HEK293 (cell line): ENCODE data around the gene SUCO.

Source experiments
- BCL11A ChIP-seq: fragments of 450-650 bp; formaldehyde crosslinking; IDR thresholded peaks from 2 replicates; pipeline ENCODE4 v1.5.1; 2016; ENCODE audit warnings: low read depth, missing biosample characterization, missing genetic modification characterization
- CTCF ChIP-seq: fragments of 450-650 bp; formaldehyde crosslinking; IDR thresholded peaks from 2 replicates; pipeline ENCODE4 v1.5.1; 2016; ENCODE audit warnings: missing biosample characterization, missing genetic modification characterization
- GFI1B ChIP-seq: fragments of 450-650 bp; formaldehyde crosslinking; IDR thresholded peaks from 2 replicates; pipeline ENCODE4 v1.5.1; 2016; ENCODE audit warnings: missing biosample characterization, missing genetic modification characterization
- GLI4 ChIP-seq: fragments of 450-650 bp; formaldehyde crosslinking; IDR thresholded peaks from 2 replicates; pipeline ENCODE4 v1.5.1; 2016; ENCODE audit warnings: missing biosample characterization, missing genetic modification characterization
- KLF9 ChIP-seq: fragments of 450-650 bp; formaldehyde crosslinking; IDR thresholded peaks from 2 replicates; pipeline ENCODE4 v1.5.1; 2016; ENCODE audit warnings: missing biosample characterization, missing genetic modification characterization, low read depth
- MYNN ChIP-seq: fragments of 450-650 bp; formaldehyde crosslinking; IDR thresholded peaks from 2 replicates; pipeline ENCODE4 v1.5.1; 2016; ENCODE audit warnings: missing biosample characterization, missing genetic modification characterization, borderline replicate concordance
- REST ChIP-seq: fragments of 450-650 bp; formaldehyde crosslinking; IDR thresholded peaks from 2 replicates; pipeline ENCODE4 v1.5.1; 2016; ENCODE audit warnings: missing biosample characterization, missing genetic modification characterization
- ZEB2 ChIP-seq: fragments of 450-650 bp; formaldehyde crosslinking; IDR thresholded peaks from 2 replicates; pipeline ENCODE4 v1.5.1; 2016; ENCODE audit warnings: missing biosample characterization, missing genetic modification characterization
- ZNF354C ChIP-seq: fragments of 450-650 bp; formaldehyde crosslinking; IDR thresholded peaks from 2 replicates; pipeline ENCODE4 v1.5.1; 2016; ENCODE audit warnings: missing biosample characterization, missing genetic modification characterization, low read depth, borderline replicate concordance
- ZNF449 ChIP-seq: fragments of 450-650 bp; formaldehyde crosslinking; IDR thresholded peaks from 2 replicates; pipeline ENCODE4 v1.5.1; 2017; ENCODE audit warnings: missing biosample characterization, mild to moderate bottlenecking, missing genetic modification characterization, moderate library complexity
- ZNF707 ChIP-seq: fragments of 450-650 bp; formaldehyde crosslinking; IDR thresholded peaks from 2 replicates; pipeline ENCODE4 v1.5.1; 2016; ENCODE audit warnings: missing biosample characterization, missing genetic modification characterization
- ZNF768 ChIP-seq: fragments of 450-650 bp; formaldehyde crosslinking; IDR thresholded peaks from 2 replicates; pipeline ENCODE4 v1.5.1; 2018; ENCODE audit warnings: missing biosample characterization, mild to moderate bottlenecking, missing genetic modification characterization

- TF ChIP-seq ZNF449 (no peak), ZEB2 (tag by site-specific recombination) (no peak), CTCF (tag by site-specific recombination) (no peak), GLI4 (tag by site-specific recombination) (no peak), MYNN (no peak), BCL11A (no peak), KLF9 (no peak), ZNF354C (tag by site-specific recombination) (no peak), GFI1B (tag by site-specific recombination) (no peak), REST (tag by site-specific recombination) (no peak), ZNF768 (tag by site-specific recombination) (no peak), ZNF707 (tag by site-specific recombination) (no peak)
Measured at GRCh38 chr1:172602706-172603105, 69.8 kb downstream of the SUCO start.
